Stimulated activated effector memory CD8-positive, alpha-beta T cell treated with anti-CD3 and anti-CD28 coated beads, Interleukin-12 subunit alpha, Interleukin-12 subunit beta, amount 100 ng/mL, for 72 hours (primary cell): Measurements from ENCODE around the gene MFSD2B.
"Not testable (repeated sequence)": the region's sequence is repeated elsewhere in the genome, so short reads cannot be mapped to it uniquely, and the experiment has no call there.

Source experiments
- ATAC-seq: fragments of 150-1000 bp; cut with Tn5 transposase; 2 replicates; pipeline ENCODE4 v1.10.0; 2021
- DNase-seq, 2 donors: peaks; one replicate each; pipeline ENCODE4 v3.0.0; 2021 to 2022; ENCODE audit warnings: low spot score in 2 of 2
- H3K27ac Mint-ChIP-seq: one replicate; pipeline ENCODE4 v1.8.0; 2022; ENCODE audit warnings: mild to moderate bottlenecking, mixed read lengths
- H3K36me3 Mint-ChIP-seq: one replicate; pipeline ENCODE4 v1.8.0; 2022; ENCODE audit warnings: mild to moderate bottlenecking, mixed read lengths
- H3K4me1 Mint-ChIP-seq: one replicate; pipeline ENCODE4 v1.8.0; 2022; ENCODE audit warnings: mixed read lengths
- H3K4me3 Mint-ChIP-seq: one replicate; pipeline ENCODE4 v1.8.0; 2022; ENCODE audit warnings: mild to moderate bottlenecking, mixed read lengths
- H3K9me3 Mint-ChIP-seq: one replicate; pipeline ENCODE4 v1.8.0; 2022; ENCODE audit warnings: mixed read lengths

The MFSD2B gene

GRCh38 chr2:24040511-24040910, 30.6 kb downstream of the MFSD2B start:
- DNase-seq (no peak), ATAC-seq (no peak)
- peaks cover 19% of the 10 kb centered on the region for H3K4me1 Mint-ChIP-seq
- H3K9me3 Mint-ChIP-seq: no peaks in the 10 kb centered on the region
- no peak overlapping the region for H3K4me3 Mint-ChIP-seq
- no peak overlapping the region for H3K27ac Mint-ChIP-seq
- peaks cover 42% of the 10 kb centered on the region for H3K36me3 Mint-ChIP-seq

- Mint-ChIP-seq H3K4me1 (peaks cover 33% of the 10 kb centered on the region), H3K27ac (peak overlapping the region; percentile 27), H3K36me3 (peaks cover 28% of the 10 kb centered on the region)
- not testable (repeated sequence) for DNase-seq, ATAC-seq, H3K4me3 Mint-ChIP-seq, H3K9me3 Mint-ChIP-seq
Observed at GRCh38 chr2:24043133-24043532, 33.2 kb downstream of the MFSD2B start.

- Mint-ChIP-seq H3K27ac (no peak overlapping the region), H3K36me3 (peaks cover 12% of the 10 kb centered on the region), H3K4me1 (peaks cover 33% of the 10 kb centered on the region), H3K9me3 (no peaks in the 10 kb centered on the region), H3K4me3 (no peak overlapping the region)
- no peak for ATAC-seq
- DNase-seq: no peak
Observed at GRCh38 chr2:24045511-24046508, 35.9 kb downstream of the MFSD2B start.

- Mint-ChIP-seq H3K4me3 (no peak overlapping the region), H3K27ac (peak overlapping the region; percentile 95)
- DNase-seq: no peak
Observed at GRCh38 chr2:24046599-24046929, 36.7 kb downstream of the MFSD2B start.

GRCh38 chr2:24046930-24047702, 37.2 kb downstream of the MFSD2B start, which contains the start of gene WDCP:
Gene WDCP (minus strand): TSS chr2:24047391. CDS start chr2:24039494, 7,897 bp downstream.
- Mint-ChIP-seq H3K4me3 (no peak within 1 kb of the TSS), H3K4me1 (peaks cover 33% of the 10 kb centered on the region), H3K27ac (peak within 1 kb of the TSS; percentile 95), H3K9me3 (no peaks in the 10 kb centered on the region), H3K36me3 (peaks cover 12% of the 10 kb centered on the region)
- ATAC-seq (peak; percentile 98), DNase-seq (peak; percentile 72 to 94)

More at GRCh38 chr2:24046599-24046929, 36.7 kb downstream of the MFSD2B start:
- ATAC-seq: no peak
- H3K36me3 Mint-ChIP-seq: peaks cover 12% of the 10 kb centered on the region
- peaks cover 33% of the 10 kb centered on the region for H3K4me1 Mint-ChIP-seq
- H3K9me3 Mint-ChIP-seq: no peaks in the 10 kb centered on the region

GRCh38 chr2:24047703-24048033, 37.8 kb downstream of the MFSD2B start:
- no peak for DNase-seq
- H3K4me3 Mint-ChIP-seq: no peak overlapping the region
- H3K4me1 Mint-ChIP-seq: peaks cover 33% of the 10 kb centered on the region
- H3K9me3 Mint-ChIP-seq: no peaks in the 10 kb centered on the region
- H3K36me3 Mint-ChIP-seq: peaks cover 12% of the 10 kb centered on the region
- peak overlapping the region; percentile 95 for H3K27ac Mint-ChIP-seq
- ATAC-seq: no peak

GRCh38 chr2:24048769-24049484, 39.0 kb downstream of the MFSD2B start:
- H3K27ac Mint-ChIP-seq: no peak overlapping the region
- ATAC-seq: no peak

GRCh38 chr2:24049485-24050021, 39.7 kb downstream of the MFSD2B start, which contains the start of gene FKBP1B:
Gene FKBP1B (plus strand): TSS chr2:24049741. CDS start chr2:24049850, 109 bp downstream.
- ATAC-seq (peak; percentile 61), DNase-seq (peak; percentile 66 to 78)
- H3K36me3 Mint-ChIP-seq: peaks cover 7% of the 10 kb centered on the region
- H3K4me3 Mint-ChIP-seq: no peak within 1 kb of the TSS
- no peak within 1 kb of the TSS for H3K27ac Mint-ChIP-seq
- no peaks in the 10 kb centered on the region for H3K9me3 Mint-ChIP-seq
- H3K4me1 Mint-ChIP-seq: peaks cover 26% of the 10 kb centered on the region

More at GRCh38 chr2:24048769-24049484, 39.0 kb downstream of the MFSD2B start:
- H3K4me1 Mint-ChIP-seq: peaks cover 26% of the 10 kb centered on the region
- no peaks in the 10 kb centered on the region for H3K9me3 Mint-ChIP-seq
- no peak overlapping the region for H3K4me3 Mint-ChIP-seq
- DNase-seq: no peak
- H3K36me3 Mint-ChIP-seq: peaks cover 7% of the 10 kb centered on the region

GRCh38 chr2:24050041-24050979, 40.4 kb downstream of the MFSD2B start:
- peak in 1 of 2 donors; percentile 12 for DNase-seq

GRCh38 chr2:24051833-24052232, 41.9 kb downstream of the MFSD2B start:
- H3K27ac Mint-ChIP-seq: no peak overlapping the region
- ATAC-seq (no peak), DNase-seq (no peak)
- peaks cover 11% of the 10 kb centered on the region for H3K4me1 Mint-ChIP-seq
- H3K36me3 Mint-ChIP-seq: peaks cover 7% of the 10 kb centered on the region
- H3K4me3 Mint-ChIP-seq: no peak overlapping the region
- no peaks in the 10 kb centered on the region for H3K9me3 Mint-ChIP-seq

More at GRCh38 chr2:24050041-24050979, 40.4 kb downstream of the MFSD2B start:
- peaks cover 20% of the 10 kb centered on the region for H3K4me1 Mint-ChIP-seq
- H3K36me3 Mint-ChIP-seq: peaks cover 7% of the 10 kb centered on the region
- no peak overlapping the region for H3K27ac Mint-ChIP-seq
- H3K9me3 Mint-ChIP-seq: no peaks in the 10 kb centered on the region
- no peak overlapping the region for H3K4me3 Mint-ChIP-seq
- ATAC-seq: no peak

GRCh38 chr2:24052951-24053350, 43.1 kb downstream of the MFSD2B start:
- no peaks in the 10 kb centered on the region for H3K9me3 Mint-ChIP-seq
- no peaks in the 10 kb centered on the region for H3K36me3 Mint-ChIP-seq
- DNase-seq (no peak), ATAC-seq (no peak)
- no peaks in the 10 kb centered on the region for H3K4me1 Mint-ChIP-seq
- H3K4me3 Mint-ChIP-seq: no peak overlapping the region
- no peak overlapping the region for H3K27ac Mint-ChIP-seq

- Mint-ChIP-seq H3K4me3 (no peak overlapping the region), H3K27ac (no peak overlapping the region), H3K9me3 (no peaks in the 10 kb centered on the region), H3K36me3 (no peaks in the 10 kb centered on the region), H3K4me1 (no peaks in the 10 kb centered on the region)
- no peak for DNase-seq
- no peak for ATAC-seq
Observed at GRCh38 chr2:24054366-24055010, 44.6 kb downstream of the MFSD2B start.

GRCh38 chr2:24055750-24056149, 45.9 kb downstream of the MFSD2B start:
- H3K4me3 Mint-ChIP-seq: no peak overlapping the region
- H3K27ac Mint-ChIP-seq: no peak overlapping the region
- H3K4me1 Mint-ChIP-seq: peaks cover 4% of the 10 kb centered on the region
- DNase-seq (no peak), ATAC-seq (no peak)
- H3K36me3 Mint-ChIP-seq: no peaks in the 10 kb centered on the region
- no peaks in the 10 kb centered on the region for H3K9me3 Mint-ChIP-seq
